CD4-positive, alpha-beta memory T cell (primary cell): ENCODE results near the gene MAP4K3. TPM values are rescaled to one million over a fixed set of nuclear protein-coding genes. Genes with fewer than 3 reads are reported as not detected.

Experiments used
- CTCF ChIA-PET: fragments of 350-600 bp; sonication (Branson Sonifier 250); formaldehyde crosslinking; loops from one replicate; lab custom pipeline; 2021; ENCODE audit warnings: inconsistent platforms; ENCODE audit not compliant: partially characterized antibody; lab: Charles Lee
- POLR2A ChIA-PET: fragments of 350-600 bp; sonication (Branson Sonifier 250); formaldehyde crosslinking; loops from one replicate; lab custom pipeline; 2021; ENCODE audit not compliant: partially characterized antibody; lab: Charles Lee
- DNase-seq, 5 donors: peaks; one replicate each; pipeline versions ENCODE4 v3.0.0 to v3.0.0-alpha.2; 2020 to 2022; ENCODE audit warnings: mixed read lengths in 1 of 5
- H3K27ac ChIP-seq: one replicate; pipeline ENCODE4 v1.7.0; 2013; ENCODE audit warnings: low read depth, low read length
- H3K27me3 ChIP-seq: 2 replicates; pipeline ENCODE4 v1.7.0; 2013; ENCODE audit warnings: mild to moderate bottlenecking, low read length, moderate library complexity; ENCODE audit not compliant: insufficient read depth
- H3K36me3 ChIP-seq: 2 replicates; pipeline ENCODE4 v1.7.0; 2013; ENCODE audit warnings: mild to moderate bottlenecking, low read length, moderate library complexity; ENCODE audit not compliant: insufficient read depth
- H3K4me1 ChIP-seq: 2 replicates; pipeline ENCODE4 v1.7.0; 2013; ENCODE audit warnings: mild to moderate bottlenecking, low read length, moderate library complexity; ENCODE audit not compliant: insufficient read depth
- H3K4me3 ChIP-seq, 2 donors: one replicate each; pipeline ENCODE4 v1.7.0; 2013; ENCODE audit warnings: low read length in 2 of 2, mild to moderate bottlenecking in 1 of 2
- H3K9me3 ChIP-seq, 2 donors: one replicate each; pipeline ENCODE4 v1.7.0; 2013; ENCODE audit warnings: low read length in 2 of 2, control low read depth in 1 of 2; ENCODE audit not compliant: control insufficient read depth in 1 of 2
- H3K27ac Mint-ChIP-seq, 7 donors: one replicate each; pipeline ENCODE4 v1.8.0; 2020 to 2021; ENCODE audit warnings: mixed read lengths in 7 of 7, mild to moderate bottlenecking in 6 of 7, inconsistent platforms in 3 of 7, moderate library complexity in 3 of 7
- H3K27me3 Mint-ChIP-seq, 2 donors: one replicate each; pipeline ENCODE4 v1.8.0; 2020 to 2021; ENCODE audit warnings: mixed read lengths in 2 of 2
- H3K36me3 Mint-ChIP-seq, 2 donors: one replicate each; pipeline ENCODE4 v1.8.0; 2020 to 2021; ENCODE audit warnings: mixed read lengths in 2 of 2, inconsistent platforms in 1 of 2, mild to moderate bottlenecking in 1 of 2
- H3K4me1 Mint-ChIP-seq, 4 donors: one replicate each; pipeline ENCODE4 v1.8.0; 2020 to 2021; ENCODE audit warnings: mixed read lengths in 4 of 4, mild to moderate bottlenecking in 1 of 4
- H3K4me3 Mint-ChIP-seq, 8 donors: one replicate each; pipeline ENCODE4 v1.8.0; 2020 to 2021; ENCODE audit warnings: mixed read lengths in 8 of 8, mild to moderate bottlenecking in 7 of 8, moderate library complexity in 6 of 8, inconsistent platforms in 3 of 8
- H3K9me3 Mint-ChIP-seq, 8 donors: one replicate each; pipeline ENCODE4 v1.8.0; 2020 to 2021; ENCODE audit warnings: mixed read lengths in 8 of 8, mild to moderate bottlenecking in 5 of 8, inconsistent platforms in 3 of 8, moderate library complexity in 1 of 8
- intact Hi-C: fragments of 100-400 bp; cut with micrococcal nuclease; formaldehyde crosslinking; loops from one replicate; pipeline ENCODE4 v1.15.1; 2023
- polyA plus RNA-seq, 2 donors: library from polyadenylated mRNA; unstranded; fragments of 300-500 nt; fragmentation: Illumina TruSeq; gene quantifications; one replicate each; pipeline ENCODE4 v1.2.3, GENCODE V29; 2021
- total RNA-seq, 2 experiments: library from RNA; stranded (reverse); gene quantifications; one replicate each; pipeline ENCODE4 v1.2.3, GENCODE V29; 2021

Gene MAP4K3
- total and polyA plus RNA-seq, 4 experiments from 2014 or later: 1.7 to 18.1 (median 9.4) TPM

GRCh38 chr2:39232141-39232540 is 204.9 kb downstream of the MAP4K3 start:
- Mint-ChIP-seq H3K36me3 (peaks cover 2 to 3% of the 10 kb centered on the region in 2 donors), H3K4me1 (peaks cover 12 to 24% (median 19%) of the 10 kb centered on the region in 4 donors), H3K4me3 (no peak overlapping the region), H3K27me3 (no peaks in the 10 kb centered on the region), H3K9me3 (peaks cover 0 to 22% (median 7%) of the 10 kb centered on the region in 8 donors), H3K27ac (no peak overlapping the region)
- ChIA-PET CTCF (interaction anchor here (0.6 to 1.6 kb wide), 5 partner anchors 171 to 287 kb away, joined by 3 to 9 read pairs (median 4); no protein-coding TSS in a partner anchor), POLR2A (interaction anchor here (0.7 kb wide), 1 partner anchor 112 kb away, joined by 3 read pairs; no protein-coding TSS in a partner anchor)
- intact Hi-C loops: no loop called here
- Histone ChIP-seq H3K27me3 (no peaks in the 10 kb centered on the region), H3K4me1 (peaks cover 15% of the 10 kb centered on the region), H3K36me3 (no peaks in the 10 kb centered on the region), H3K9me3 (no peaks in the 10 kb centered on the region), H3K4me3 (no peak overlapping the region), H3K27ac (no peak overlapping the region)
- DNase-seq: no peak

GRCh38 chr2:39228413-39229209 is 208.5 kb downstream of the MAP4K3 start:
- intact Hi-C loops: loop anchor here (1.0 kb wide), 2 partner anchors 11 to 107 kb away; partner anchors contain the start of gene SOS1
- H3K27me3 Mint-ChIP-seq: peaks cover 0 to 1% of the 10 kb centered on the region in 2 donors
- H3K27ac ChIP-seq: no peak overlapping the region
- peaks cover 15% of the 10 kb centered on the region for H3K4me1 ChIP-seq
- CTCF ChIA-PET: interaction anchor here (0.7 to 8.0 kb wide), 45 partner anchors 8 to 647 kb away, joined by 3 to 371 read pairs (median 6); partner anchors contain the start of genes CDKL4 and SOS1
- H3K36me3 ChIP-seq: no peaks in the 10 kb centered on the region
- no peaks in the 10 kb centered on the region for H3K9me3 ChIP-seq
- H3K27ac Mint-ChIP-seq: peak overlapping the region; percentile 26 to 88 (median 67)
- no peak for DNase-seq
- H3K4me1 Mint-ChIP-seq: peaks cover 12 to 27% (median 20%) of the 10 kb centered on the region in 4 donors
- H3K27me3 ChIP-seq: no peaks in the 10 kb centered on the region
- POLR2A ChIA-PET: interaction anchor here (0.7 to 7.5 kb wide), 17 partner anchors 11 to 281 kb away, joined by 3 to 225 read pairs (median 5); partner anchors contain the start of gene SOS1
- H3K9me3 Mint-ChIP-seq: no peaks in the 10 kb centered on the region
- H3K36me3 Mint-ChIP-seq: no peaks in the 10 kb centered on the region
- no peak overlapping the region for H3K4me3 ChIP-seq
- H3K4me3 Mint-ChIP-seq: peak overlapping the region; percentile 38 to 92 (median 76)

GRCh38 chr2:39227628-39228412 is 209.3 kb downstream of the MAP4K3 start:
- Histone ChIP-seq H3K9me3 (no peaks in the 10 kb centered on the region), H3K36me3 (no peaks in the 10 kb centered on the region), H3K27me3 (no peaks in the 10 kb centered on the region), H3K4me3 (no peak overlapping the region), H3K27ac (no peak overlapping the region), H3K4me1 (peaks cover 15% of the 10 kb centered on the region)
- Mint-ChIP-seq H3K9me3 (no peaks in the 10 kb centered on the region), H3K4me3 (peak overlapping the region; percentile 38 to 92 (median 76)), H3K36me3 (no peaks in the 10 kb centered on the region), H3K27me3 (peaks cover 0 to 1% of the 10 kb centered on the region in 2 donors), H3K27ac (peak overlapping the region; percentile 5 to 88 (median 81)), H3K4me1 (peaks cover 12 to 27% (median 20%) of the 10 kb centered on the region in 4 donors)
- ChIA-PET CTCF (interaction anchor here (0.6 to 8.0 kb wide), 28 partner anchors 11 to 279 kb away, joined by 3 to 371 read pairs (median 6); partner anchors contain the start of gene SOS1), POLR2A (interaction anchor here (0.6 to 7.5 kb wide), 16 partner anchors 10 to 280 kb away, joined by 3 to 225 read pairs (median 4); partner anchors contain the start of gene SOS1)
- peak; percentile 72 to 79 (median 78) for DNase-seq
- intact Hi-C loops: loop anchor here (1.0 kb wide), 2 partner anchors 11 to 107 kb away; partner anchors contain the start of gene SOS1

- peaks cover 0 to 1% of the 10 kb centered on the region in 2 donors for H3K27me3 Mint-ChIP-seq
- H3K4me1 Mint-ChIP-seq: peaks cover 12 to 27% (median 20%) of the 10 kb centered on the region in 4 donors
- H3K4me3 ChIP-seq: no peak overlapping the region
- no peaks in the 10 kb centered on the region for H3K9me3 Mint-ChIP-seq
- CTCF ChIA-PET: interaction anchor here (0.7 to 8.0 kb wide), 5 partner anchors 101 to 279 kb away, joined by 4 to 371 read pairs (median 6); partner anchors contain the start of gene SOS1
- DNase-seq: no peak
- no peak overlapping the region for H3K27ac ChIP-seq
- peaks cover 15% of the 10 kb centered on the region for H3K4me1 ChIP-seq
- H3K9me3 ChIP-seq: no peaks in the 10 kb centered on the region
- H3K36me3 ChIP-seq: no peaks in the 10 kb centered on the region
- H3K4me3 Mint-ChIP-seq: no peak overlapping the region
- no peaks in the 10 kb centered on the region for H3K27me3 ChIP-seq
- POLR2A ChIA-PET: interaction anchor here (1.0 to 7.5 kb wide), 7 partner anchors 9 to 474 kb away, joined by 3 to 225 read pairs (median 5); partner anchors contain the start of genes SOS1 and SRSF7
- no peak overlapping the region for H3K27ac Mint-ChIP-seq
- intact Hi-C loops: no loop called here
- no peaks in the 10 kb centered on the region for H3K36me3 Mint-ChIP-seq
These were observed 211.5 kb downstream of the MAP4K3 start for GRCh38 chr2:39225567-39225966.

GRCh38 chr2:39223909-39224308 is 213.2 kb downstream of the MAP4K3 start:
- H3K9me3 Mint-ChIP-seq: no peaks in the 10 kb centered on the region
- H3K27ac ChIP-seq: no peak overlapping the region
- H3K36me3 ChIP-seq: no peaks in the 10 kb centered on the region
- H3K9me3 ChIP-seq: no peaks in the 10 kb centered on the region
- no peak for DNase-seq
- POLR2A ChIA-PET: interaction anchor here (7.5 kb wide), 1 partner anchor 104 kb away, joined by 225 read pairs; the partner anchor contains the start of gene SOS1
- intact Hi-C loops: no loop called here
- peaks cover 28% of the 10 kb centered on the region for H3K4me1 ChIP-seq
- H3K27me3 ChIP-seq: no peaks in the 10 kb centered on the region
- CTCF ChIA-PET: interaction anchor here (1.5 to 8.0 kb wide), 2 partner anchors 103 to 164 kb away, joined by 7 to 371 read pairs; partner anchors contain the start of gene SOS1
- no peak overlapping the region for H3K4me3 Mint-ChIP-seq
- no peak overlapping the region for H3K4me3 ChIP-seq
- H3K27ac Mint-ChIP-seq: no peak overlapping the region
- peaks cover 13 to 32% (median 23%) of the 10 kb centered on the region in 4 donors for H3K4me1 Mint-ChIP-seq
- H3K27me3 Mint-ChIP-seq: peaks cover 0 to 1% of the 10 kb centered on the region in 2 donors
- no peaks in the 10 kb centered on the region for H3K36me3 Mint-ChIP-seq

- Histone ChIP-seq H3K9me3 (no peaks in the 10 kb centered on the region), H3K4me3 (no peak overlapping the region), H3K36me3 (no peaks in the 10 kb centered on the region), H3K4me1 (peaks cover 36% of the 10 kb centered on the region), H3K27ac (no peak overlapping the region), H3K27me3 (no peaks in the 10 kb centered on the region)
- CTCF ChIA-PET: interaction anchor here (1.4 kb wide), 1 partner anchor 8 kb away, joined by 5 read pairs; no protein-coding TSS in a partner anchor
- no peaks in the 10 kb centered on the region for H3K9me3 Mint-ChIP-seq
- no peaks in the 10 kb centered on the region for H3K36me3 Mint-ChIP-seq
- intact Hi-C loops: no loop called here
- H3K27me3 Mint-ChIP-seq: peaks cover 0 to 1% of the 10 kb centered on the region in 2 donors
- no peak for DNase-seq
- H3K4me3 Mint-ChIP-seq: no peak overlapping the region
- peak overlapping the region in 1 of 7 donors; percentile 14 for H3K27ac Mint-ChIP-seq
- POLR2A ChIA-PET: interaction anchor here (0.8 to 2.5 kb wide), 3 partner anchors 97 to 103 kb away, joined by 3 to 14 read pairs (median 9); partner anchors contain the start of gene SOS1
- H3K4me1 Mint-ChIP-seq: peaks cover 20 to 36% (median 30%) of the 10 kb centered on the region in 4 donors
These were observed 215.6 kb downstream of the MAP4K3 start for GRCh38 chr2:39221459-39221858.
